ENCODE measurements around the gene ZNF485. TPM values are rescaled to one million over a fixed set of nuclear protein-coding genes. Genes with fewer than 3 reads are reported as not detected.

ZNF485 gene
- total and polyA plus RNA-seq, 10 of the 15 experiments (the other 5 are each of a cell fraction or from before 2014, with no cell fraction given) = 3.2 to 7.6 (median 5.1) TPM

DNA sequence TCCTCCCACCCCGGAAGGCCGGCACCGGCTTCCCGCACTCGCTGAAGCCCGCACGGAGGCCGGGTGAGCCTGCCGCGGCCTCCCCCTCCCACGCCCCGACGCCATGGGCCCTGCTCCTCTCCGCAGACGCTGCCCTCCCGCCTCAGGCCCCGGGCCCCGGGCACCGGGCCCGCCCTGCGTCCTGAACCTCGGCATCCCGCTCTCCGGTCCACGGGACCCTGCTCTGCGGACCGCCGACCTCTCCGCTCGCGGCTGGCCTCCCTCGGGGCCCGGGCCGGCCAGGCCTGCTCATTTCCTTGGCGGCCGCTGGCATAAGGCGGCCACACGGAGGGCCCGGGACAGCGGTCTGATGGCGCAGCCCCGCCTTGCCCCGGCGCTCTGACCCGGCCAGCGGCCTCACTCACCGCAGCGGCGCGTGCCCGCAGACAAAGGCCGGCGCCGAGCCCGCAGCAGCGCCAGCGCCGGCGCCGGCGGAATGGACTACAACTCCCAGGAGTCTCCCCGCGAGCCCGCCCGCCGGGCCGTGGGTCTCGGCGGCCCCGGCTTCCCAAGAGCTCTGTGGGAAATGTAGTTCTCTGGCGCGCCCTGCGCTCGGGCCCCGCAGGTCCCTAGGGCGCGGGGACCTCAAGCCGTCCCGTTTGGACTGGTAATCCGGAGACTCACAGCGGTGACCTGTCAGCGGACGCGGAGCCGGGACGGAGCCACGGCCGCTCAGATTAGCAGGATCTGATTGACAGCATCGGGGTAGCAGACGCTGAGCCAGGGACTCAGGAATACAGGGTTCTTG lies 42.4 kb downstream of the ZNF485 start, which contains the start of gene ZNF32:
TSS of gene ZNF32 (minus strand) at position 484 of the 787 bp plus-strand sequence. CDS start 2,748 bp downstream, outside the sequence.
- no peaks in the 10 kb centered on the region for H3K27me3 ChIP-seq (replicated peaks in 1 of 2; ENCODE audit: control insufficient read depth in 2 of 2, insufficient read depth in 2 of 2, low read length in 1 of 2)
- WGBS (ENCODE audit: insufficient coverage, insufficient replicate concordance, low lambda C conversion rate, missing lambda C conversion rate) = 1% methylated on average over 82 of the region's 90 CpGs
- ChIA-PET POLR2A (interaction anchor here (0.5 to 1.3 kb wide), 2 partner anchors 53 to 208 kb away, joined by 3 to 6 read pairs; no protein-coding TSS in a partner anchor), RAD21 (ENCODE audit: unreplicated experiment) (interaction anchor here (1.4 to 1.7 kb wide), 2 partner anchors 54 to 243 kb away, joined by 3 to 4 read pairs; no protein-coding TSS in a partner anchor), SMC1A (ENCODE audit: uncharacterized antibody, unreplicated experiment) (interaction anchor here (1.2 to 2.6 kb wide), 4 partner anchors 16 to 54 kb away, joined by 3 to 10 read pairs (median 3); no protein-coding TSS in a partner anchor), CTCF (no interaction called here)
- ATAC-seq = peak; percentile 100
- peak within 1 kb of the TSS; percentile 91 for H2AFZ ChIP-seq (ENCODE audit: control insufficient read depth, low read depth, low read length)
- H3K9me3 ChIP-seq (replicated peaks; ENCODE audit: control insufficient read depth, insufficient read depth, low read length) = peaks cover 30% of the 10 kb centered on the region
- intact Hi-C loops (cut with micrococcal nuclease; ENCODE audit: unreplicated experiment) = no loop called here
- no peaks in the 10 kb centered on the region for H4K20me1 ChIP-seq (ENCODE audit: control insufficient read depth, insufficient read depth)
- no TSS peak for BruUV-seq (replicated peaks)
- no peaks in the 10 kb centered on the region for H3K36me3 ChIP-seq (ENCODE audit: control insufficient read depth in 2 of 2, insufficient read depth in 2 of 2, low read length in 1 of 2)
- peak within 1 kb of the TSS; percentile 83 for H3K4me3 ChIP-seq
- no peaks in the 10 kb centered on the region for H3K79me2 ChIP-seq (ENCODE audit: control insufficient read depth, insufficient read depth, low read length)
- no peak for FAIRE-seq
- peak within 1 kb of the TSS; percentile 62 for H3K27ac ChIP-seq (ENCODE audit: control insufficient read depth, insufficient read depth)
- peak within 1 kb of the TSS; percentile 80 for H3K9ac ChIP-seq (ENCODE audit: control insufficient read depth, insufficient read depth, low read length)
- in situ Hi-C loops (cut with MboI) = no loop called here
- no peaks in the 10 kb centered on the region for H3K4me1 ChIP-seq (ENCODE audit: control insufficient read depth, insufficient read depth, low read length)
- peak within 1 kb of the TSS; percentile 95 for H3K4me2 ChIP-seq (ENCODE audit: control insufficient read depth, insufficient read depth)
- no peak for DNase-seq (ENCODE audit: low read depth, low spot score)
- TF ChIP-seq STAT3 (IDR thresholded peaks at IDR 0.05; ENCODE audit: low read depth, low read length) (no peak), PAX8 (IDR thresholded peaks at IDR 0.05) (no peak), SPI1 (IDR thresholded peaks at IDR 0.05; ENCODE audit: borderline replicate concordance, insufficient read depth, low read depth, low read length) (no peak), RUNX3 (IDR thresholded peaks at IDR 0.05; ENCODE audit: low read length) (peak; percentile 21; the same call in 1 of the 2 replicates), NRF1 (conservative IDR thresholded peaks at IDR 0.05; ENCODE audit: low read depth, low read length) (no peak), RFX5 (IDR thresholded peaks at IDR 0.05; ENCODE audit: low read depth, low read length) (no peak), RBBP5 (conservative IDR thresholded peaks at IDR 0.05) (no peak)
- TF ChIP-seq, protein P1, sequence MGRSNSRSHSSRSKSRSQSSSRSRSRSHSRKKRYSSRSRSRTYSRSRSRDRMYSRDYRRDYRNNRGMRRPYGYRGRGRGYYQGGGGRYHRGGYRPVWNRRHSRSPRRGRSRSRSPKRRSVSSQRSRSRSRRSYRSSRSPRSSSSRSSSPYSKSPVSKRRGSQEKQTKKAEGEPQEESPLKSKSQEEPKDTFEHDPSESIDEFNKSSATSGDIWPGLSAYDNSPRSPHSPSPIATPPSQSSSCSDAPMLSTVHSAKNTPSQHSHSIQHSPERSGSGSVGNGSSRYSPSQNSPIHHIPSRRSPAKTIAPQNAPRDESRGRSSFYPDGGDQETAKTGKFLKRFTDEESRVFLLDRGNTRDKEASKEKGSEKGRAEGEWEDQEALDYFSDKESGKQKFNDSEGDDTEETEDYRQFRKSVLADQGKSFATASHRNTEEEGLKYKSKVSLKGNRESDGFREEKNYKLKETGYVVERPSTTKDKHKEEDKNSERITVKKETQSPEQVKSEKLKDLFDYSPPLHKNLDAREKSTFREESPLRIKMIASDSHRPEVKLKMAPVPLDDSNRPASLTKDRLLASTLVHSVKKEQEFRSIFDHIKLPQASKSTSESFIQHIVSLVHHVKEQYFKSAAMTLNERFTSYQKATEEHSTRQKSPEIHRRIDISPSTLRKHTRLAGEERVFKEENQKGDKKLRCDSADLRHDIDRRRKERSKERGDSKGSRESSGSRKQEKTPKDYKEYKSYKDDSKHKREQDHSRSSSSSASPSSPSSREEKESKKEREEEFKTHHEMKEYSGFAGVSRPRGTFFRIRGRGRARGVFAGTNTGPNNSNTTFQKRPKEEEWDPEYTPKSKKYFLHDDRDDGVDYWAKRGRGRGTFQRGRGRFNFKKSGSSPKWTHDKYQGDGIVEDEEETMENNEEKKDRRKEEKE (IDR thresholded peaks at IDR 0.05) = no peak
- TF ChIP-seq, protein P2, sequence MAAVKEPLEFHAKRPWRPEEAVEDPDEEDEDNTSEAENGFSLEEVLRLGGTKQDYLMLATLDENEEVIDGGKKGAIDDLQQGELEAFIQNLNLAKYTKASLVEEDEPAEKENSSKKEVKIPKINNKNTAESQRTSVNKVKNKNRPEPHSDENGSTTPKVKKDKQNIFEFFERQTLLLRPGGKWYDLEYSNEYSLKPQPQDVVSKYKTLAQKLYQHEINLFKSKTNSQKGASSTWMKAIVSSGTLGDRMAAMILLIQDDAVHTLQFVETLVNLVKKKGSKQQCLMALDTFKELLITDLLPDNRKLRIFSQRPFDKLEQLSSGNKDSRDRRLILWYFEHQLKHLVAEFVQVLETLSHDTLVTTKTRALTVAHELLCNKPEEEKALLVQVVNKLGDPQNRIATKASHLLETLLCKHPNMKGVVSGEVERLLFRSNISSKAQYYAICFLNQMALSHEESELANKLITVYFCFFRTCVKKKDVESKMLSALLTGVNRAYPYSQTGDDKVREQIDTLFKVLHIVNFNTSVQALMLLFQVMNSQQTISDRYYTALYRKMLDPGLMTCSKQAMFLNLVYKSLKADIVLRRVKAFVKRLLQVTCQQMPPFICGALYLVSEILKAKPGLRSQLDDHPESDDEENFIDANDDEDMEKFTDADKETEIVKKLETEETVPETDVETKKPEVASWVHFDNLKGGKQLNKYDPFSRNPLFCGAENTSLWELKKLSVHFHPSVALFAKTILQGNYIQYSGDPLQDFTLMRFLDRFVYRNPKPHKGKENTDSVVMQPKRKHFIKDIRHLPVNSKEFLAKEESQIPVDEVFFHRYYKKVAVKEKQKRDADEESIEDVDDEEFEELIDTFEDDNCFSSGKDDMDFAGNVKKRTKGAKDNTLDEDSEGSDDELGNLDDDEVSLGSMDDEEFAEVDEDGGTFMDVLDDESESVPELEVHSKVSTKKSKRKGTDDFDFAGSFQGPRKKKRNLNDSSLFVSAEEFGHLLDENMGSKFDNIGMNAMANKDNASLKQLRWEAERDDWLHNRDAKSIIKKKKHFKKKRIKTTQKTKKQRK (IDR thresholded peaks at IDR 0.05; ENCODE audit: low read depth, low read length) = no peak
- TF ChIP-seq, protein P3, sequence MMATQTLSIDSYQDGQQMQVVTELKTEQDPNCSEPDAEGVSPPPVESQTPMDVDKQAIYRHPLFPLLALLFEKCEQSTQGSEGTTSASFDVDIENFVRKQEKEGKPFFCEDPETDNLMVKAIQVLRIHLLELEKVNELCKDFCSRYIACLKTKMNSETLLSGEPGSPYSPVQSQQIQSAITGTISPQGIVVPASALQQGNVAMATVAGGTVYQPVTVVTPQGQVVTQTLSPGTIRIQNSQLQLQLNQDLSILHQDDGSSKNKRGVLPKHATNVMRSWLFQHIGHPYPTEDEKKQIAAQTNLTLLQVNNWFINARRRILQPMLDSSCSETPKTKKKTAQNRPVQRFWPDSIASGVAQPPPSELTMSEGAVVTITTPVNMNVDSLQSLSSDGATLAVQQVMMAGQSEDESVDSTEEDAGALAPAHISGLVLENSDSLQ (IDR thresholded peaks at IDR 0.05) = peak; percentile 90
- TF ChIP-seq, protein P4, sequence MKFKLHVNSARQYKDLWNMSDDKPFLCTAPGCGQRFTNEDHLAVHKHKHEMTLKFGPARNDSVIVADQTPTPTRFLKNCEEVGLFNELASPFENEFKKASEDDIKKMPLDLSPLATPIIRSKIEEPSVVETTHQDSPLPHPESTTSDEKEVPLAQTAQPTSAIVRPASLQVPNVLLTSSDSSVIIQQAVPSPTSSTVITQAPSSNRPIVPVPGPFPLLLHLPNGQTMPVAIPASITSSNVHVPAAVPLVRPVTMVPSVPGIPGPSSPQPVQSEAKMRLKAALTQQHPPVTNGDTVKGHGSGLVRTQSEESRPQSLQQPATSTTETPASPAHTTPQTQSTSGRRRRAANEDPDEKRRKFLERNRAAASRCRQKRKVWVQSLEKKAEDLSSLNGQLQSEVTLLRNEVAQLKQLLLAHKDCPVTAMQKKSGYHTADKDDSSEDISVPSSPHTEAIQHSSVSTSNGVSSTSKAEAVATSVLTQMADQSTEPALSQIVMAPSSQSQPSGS (IDR thresholded peaks at IDR 0.05; ENCODE audit: low read length) = no peak
- TF ChIP-seq, protein P5, sequence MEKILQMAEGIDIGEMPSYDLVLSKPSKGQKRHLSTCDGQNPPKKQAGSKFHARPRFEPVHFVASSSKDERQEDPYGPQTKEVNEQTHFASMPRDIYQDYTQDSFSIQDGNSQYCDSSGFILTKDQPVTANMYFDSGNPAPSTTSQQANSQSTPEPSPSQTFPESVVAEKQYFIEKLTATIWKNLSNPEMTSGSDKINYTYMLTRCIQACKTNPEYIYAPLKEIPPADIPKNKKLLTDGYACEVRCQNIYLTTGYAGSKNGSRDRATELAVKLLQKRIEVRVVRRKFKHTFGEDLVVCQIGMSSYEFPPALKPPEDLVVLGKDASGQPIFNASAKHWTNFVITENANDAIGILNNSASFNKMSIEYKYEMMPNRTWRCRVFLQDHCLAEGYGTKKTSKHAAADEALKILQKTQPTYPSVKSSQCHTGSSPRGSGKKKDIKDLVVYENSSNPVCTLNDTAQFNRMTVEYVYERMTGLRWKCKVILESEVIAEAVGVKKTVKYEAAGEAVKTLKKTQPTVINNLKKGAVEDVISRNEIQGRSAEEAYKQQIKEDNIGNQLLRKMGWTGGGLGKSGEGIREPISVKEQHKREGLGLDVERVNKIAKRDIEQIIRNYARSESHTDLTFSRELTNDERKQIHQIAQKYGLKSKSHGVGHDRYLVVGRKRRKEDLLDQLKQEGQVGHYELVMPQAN (conservative IDR thresholded peaks at IDR 0.05) = 0 out of 2 replicates have a peak, but pooled peaks have one; percentile 57
